Ecto neural progenitor cell (in vitro differentiated cells): ENCODE measurements around the gene TMEM114.
A peak's percentile ranks its signal among the peaks of the same experiment; 100 is the strongest.
"Not testable (repeated sequence)": the region's sequence is repeated elsewhere in the genome, so short reads cannot be mapped to it uniquely, and the experiment has no call there.

Source experiments
- DNase-seq: peaks from one replicate; pipeline ENCODE4 v3.0.0-alpha.2; 2018; ENCODE audit warnings: low spot score

Gene TMEM114

DNA sequence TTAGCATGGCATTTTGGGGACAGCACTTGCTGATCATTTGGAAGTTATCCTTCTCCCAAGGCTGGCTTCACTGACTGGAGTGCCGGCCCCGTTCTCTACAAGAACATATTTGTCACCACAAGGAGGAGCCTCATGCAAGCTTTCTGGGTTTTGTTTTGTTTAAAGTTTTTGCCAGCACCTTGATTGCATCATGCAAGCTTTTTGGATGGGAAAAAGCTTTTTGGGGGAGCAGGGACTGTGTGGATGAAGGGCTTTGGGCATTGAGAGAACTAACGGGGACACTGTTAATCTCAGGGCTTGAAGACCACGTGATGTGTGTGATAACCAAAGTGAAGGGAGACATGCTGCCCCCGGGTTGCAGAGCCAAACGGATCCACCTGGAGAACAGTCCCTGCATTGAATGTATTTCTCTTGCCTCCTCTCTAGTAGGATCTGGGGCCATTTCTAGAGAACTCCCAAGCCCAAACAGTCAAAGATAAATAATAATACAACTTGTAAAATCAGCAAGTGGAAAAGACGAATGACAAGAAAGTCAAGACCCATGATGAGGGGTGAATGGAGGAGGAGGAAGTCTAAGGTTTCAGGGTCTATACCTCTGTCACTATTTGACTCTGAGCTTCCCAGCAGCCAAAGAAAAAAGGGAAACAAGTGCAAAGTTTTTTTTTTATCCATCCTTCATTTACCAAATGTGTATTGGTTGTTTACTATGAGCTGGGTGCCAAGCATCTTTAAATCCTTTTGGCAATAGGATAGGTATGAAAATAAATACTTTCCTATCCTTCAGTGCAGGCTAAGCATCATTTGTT is 17.2 kb downstream of the TMEM114 start:
- peak; percentile 62 for DNase-seq

DNA sequence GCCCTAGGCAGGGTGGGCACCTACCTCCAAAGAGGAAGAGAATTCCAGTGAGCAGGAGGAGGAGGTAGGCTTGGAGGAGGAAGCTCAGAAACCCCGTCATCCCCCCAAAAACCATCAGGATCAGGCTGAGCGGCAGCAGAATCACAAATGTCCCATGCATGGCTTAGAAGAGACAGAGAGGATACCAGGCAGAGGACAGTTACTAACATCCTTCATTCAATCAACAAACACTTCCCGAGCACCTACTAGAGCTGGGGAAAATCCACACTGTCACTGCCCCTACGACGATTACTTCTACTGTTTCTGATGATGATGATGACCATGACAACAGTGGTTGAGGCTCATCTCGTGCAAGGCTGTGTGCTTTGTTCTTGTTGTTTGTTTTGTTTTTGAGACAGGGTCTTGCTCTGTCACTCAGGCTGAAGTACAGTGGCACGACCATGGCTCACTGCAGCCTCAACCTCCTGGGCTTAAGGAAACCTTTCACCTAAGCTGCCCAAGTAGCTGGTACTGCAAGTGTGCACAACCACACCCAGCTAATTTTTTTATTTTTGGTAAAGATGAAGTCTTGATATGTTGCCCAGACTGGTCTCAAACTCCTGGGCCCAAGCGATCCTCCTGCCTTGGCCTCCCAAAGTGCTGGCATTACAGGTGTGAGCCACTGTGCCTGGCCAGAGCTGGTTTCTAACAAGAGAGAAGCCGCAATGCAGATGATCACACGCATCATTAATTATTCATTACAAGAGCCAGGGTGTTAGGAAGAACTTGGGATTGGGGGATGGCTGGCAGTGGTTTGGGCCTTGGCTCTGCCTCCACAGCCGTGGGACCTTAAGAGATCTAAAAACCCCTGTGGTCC is 18.0 kb downstream of the TMEM114 start:
- DNase-seq, result no peak

DNA sequence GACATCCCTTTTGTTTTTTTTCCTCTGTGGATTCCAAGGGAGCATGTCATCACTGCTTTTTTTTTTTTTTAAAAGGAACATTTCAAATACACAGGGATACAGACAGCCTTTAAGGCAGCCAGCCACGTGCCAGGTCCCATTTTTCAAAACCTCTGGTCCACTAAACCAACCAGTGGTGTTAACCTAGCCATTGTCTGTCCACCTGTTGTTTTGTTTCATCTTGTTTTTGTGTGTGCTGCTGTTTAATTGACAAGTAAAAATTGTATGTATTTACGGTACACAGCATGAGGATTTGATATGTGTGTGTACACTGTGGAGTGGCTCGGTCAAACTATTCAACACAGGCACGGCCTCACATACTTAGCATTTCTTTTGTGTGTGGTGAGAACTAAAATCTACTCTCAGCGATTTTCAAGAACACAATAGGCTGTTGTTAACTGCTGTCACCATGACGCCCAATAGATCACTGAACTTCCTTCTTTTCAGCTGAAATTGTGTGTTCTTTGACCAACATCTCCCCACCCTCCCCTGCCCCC is 19.2 kb downstream of the TMEM114 start:
- no peak for DNase-seq

DNA sequence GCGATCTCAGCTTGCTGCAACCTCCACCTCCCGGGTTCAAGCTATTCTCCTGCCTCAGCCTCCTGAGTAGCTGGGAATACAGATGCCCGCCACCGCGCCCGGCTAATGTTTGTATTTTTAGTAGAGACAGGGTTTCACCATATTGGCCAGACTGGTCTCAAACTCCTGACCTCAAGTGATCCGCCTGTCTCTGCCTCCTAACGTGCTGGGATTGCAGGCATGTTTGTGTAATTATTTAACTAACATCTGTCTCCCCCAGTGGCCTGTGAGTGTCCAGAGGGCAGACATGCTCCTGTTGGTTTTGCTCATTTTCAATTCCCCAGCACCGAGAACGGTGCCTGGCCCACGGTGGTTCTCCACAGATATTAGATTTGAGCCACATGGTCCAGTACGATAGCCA is 19.9 kb downstream of the TMEM114 start:
- not testable (repeated sequence) for DNase-seq

DNA sequence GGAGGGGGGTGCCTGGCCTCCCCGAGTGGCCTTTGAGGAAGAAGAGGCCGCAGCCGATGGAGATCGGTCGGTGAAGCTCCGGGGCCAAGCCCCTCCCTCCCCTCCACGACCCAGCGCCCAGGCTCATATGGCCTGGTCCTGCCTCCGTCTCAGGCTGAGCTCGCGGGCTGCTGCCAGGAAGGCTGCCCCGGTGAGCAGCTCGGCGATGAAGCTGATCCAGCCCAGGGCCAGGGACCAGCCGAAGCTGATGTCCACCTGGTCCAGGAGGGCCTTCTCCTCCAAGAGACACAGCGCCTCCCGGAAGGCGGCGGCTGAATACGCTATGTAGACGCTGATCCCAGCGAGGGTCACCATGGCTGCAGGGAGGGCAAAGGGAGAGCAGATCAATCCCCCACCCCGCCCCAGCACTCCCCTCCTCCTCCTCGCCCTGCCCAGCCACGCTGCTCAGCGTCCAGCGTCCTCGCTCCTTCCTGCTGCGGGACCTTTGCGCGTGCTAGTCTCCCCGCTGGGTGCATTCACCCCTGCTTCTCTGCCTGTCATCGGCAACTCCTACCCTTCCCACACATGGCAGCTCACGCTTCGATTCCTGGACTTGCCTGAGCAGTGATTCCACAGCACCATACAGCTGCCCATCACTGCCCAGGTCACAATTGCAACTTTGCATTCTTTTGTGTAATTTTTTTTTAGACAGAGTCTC is 20.5 kb downstream of the TMEM114 start:
- DNase-seq, result peak; percentile 54

DNA sequence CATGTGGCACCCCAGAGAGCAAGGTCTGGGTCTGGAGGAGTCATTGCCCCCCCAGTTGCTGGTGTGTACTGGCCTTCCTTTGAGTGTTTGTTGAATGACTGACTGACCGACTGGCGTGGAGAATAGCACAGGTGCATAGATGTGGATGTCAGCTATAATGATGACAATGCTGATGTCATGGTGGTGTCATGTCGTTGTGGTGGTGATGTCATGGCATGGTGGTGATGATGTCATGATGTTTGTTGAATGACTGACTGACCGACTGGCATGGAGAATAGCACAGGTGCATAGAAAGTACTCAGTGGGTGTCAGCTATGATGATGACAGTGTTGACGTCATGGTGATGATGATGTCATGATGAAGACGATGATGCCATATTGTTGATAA is 22.1 kb downstream of the TMEM114 start:
- no peak for DNase-seq

DNA sequence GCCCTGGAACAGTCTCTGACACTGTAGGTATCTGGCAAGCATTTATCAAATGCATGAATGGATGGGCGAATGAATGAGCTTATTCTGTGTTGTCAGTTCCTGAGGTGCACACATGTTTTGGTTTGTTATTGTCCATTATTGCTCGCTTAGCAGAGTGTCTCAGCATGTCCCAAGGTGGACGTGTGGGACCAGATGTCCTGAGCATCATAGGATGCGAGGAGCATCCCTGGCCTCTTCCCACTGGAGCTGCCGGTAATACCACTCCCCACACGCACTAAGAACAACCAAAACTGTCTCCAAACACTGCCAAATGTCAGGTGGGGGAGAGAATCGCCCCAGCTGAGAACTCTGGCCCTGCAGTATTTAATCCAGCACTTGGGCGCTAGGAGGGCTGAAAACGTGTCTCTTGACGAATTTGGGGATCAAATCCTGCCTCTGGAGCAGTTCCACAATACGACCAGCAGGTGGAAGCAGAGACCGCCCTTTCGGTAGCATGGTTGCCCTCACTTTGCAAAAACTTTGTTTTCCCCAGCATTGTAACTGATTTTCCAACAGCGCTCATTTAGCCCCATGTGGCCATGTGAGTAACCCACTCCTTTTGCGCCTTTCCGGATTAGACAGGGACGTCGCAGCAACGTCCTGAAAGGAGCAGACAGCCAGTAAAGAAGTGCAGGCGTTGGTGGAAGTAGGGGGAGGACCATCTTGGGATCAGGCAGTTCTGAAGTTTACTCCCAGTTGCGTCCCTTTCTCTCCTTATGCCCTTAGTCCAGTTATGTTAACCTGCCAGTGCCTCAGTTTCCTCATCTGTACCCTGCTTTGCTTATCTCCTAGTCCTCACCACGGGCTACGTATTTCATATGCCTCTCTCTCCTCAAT is 22.7 kb downstream of the TMEM114 start:
- peak; percentile 88 for DNase-seq

DNA sequence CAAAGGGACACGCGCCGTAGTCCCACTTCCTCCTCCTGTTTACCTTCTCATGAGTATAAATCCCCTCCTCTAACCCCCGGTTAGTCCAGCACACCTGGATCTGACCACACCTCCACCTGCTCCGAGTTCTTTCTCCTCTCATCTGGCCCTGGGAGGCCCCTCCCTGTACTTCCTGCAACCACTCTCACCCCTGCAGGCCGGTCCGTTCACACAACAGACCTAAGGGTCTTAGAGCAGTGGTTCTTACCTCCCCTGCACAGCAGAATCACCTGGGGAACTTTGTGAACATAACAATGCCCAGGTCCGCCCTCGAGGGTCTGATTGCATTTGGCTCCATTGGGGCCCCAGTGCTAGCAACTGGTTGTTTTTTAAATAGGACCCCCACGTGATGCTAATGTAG is 24.8 kb downstream of the TMEM114 start:
- no peak for DNase-seq

DNA sequence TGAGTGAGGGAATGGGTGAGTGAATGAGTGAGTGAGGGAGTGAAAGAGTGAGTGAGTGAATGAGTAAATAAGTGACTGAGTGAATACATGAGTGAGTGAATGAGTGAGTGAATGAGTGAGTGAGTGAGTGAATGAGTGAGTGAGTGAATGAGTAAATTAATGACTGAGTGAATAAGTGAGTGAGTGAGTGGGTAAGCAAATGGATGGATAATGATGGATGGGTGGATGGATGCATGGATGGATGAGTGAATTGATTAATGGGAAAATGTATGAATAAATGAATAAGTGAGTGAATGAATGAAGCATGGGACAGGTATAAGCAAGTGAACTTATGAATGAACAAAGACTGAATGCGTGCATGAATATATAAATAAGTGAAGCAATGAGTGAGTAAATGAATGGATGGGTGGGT is 25.4 kb downstream of the TMEM114 start:
- no peak for DNase-seq

DNA sequence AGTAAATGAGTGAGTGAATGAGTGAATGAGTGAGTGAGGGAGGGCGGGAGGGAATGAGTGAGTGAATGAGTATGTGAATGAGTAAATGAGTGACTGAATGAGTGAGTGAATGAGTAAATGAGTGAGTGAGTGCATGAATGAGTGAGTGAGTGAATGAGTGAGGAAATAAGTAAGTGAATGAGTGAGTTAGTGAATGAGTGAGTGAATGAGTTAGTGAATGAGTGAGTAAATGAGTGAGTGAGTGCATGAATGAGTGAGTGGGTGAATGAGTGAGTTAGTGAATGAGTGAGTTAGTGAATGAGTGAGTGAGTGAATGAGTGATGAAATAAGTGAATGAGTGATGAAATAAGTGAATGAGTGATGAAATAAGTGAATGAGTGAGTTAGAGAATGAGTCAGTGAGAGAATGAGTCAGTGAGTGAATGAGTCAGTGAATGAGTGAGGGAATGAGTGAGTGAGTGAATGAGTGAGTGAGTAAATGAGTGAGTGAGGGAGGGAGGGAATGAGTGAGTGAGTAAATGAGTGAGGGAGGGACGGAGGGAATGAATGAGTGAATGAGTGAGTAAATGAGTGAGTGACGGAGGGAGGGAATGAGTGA is 26.3 kb downstream of the TMEM114 start:
- not testable (repeated sequence) for DNase-seq

DNA sequence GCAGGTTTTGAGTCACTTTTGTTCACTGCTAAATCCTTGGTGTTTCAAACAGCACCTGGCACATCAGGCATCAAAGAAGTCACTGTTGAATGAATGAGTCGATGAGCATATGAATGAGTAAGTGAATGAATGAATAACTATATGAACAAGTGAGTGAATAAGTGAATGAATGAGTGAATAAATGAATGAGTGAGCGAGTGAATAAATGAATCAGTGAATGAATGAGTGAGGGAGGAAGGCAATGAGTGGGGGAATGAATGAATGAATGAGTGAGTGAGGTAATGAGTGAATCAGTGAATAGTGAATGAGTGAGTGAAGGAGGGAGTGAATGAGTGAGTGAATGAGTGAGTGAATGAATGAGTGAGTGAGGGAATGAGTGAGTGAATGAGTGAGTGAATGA is 28.8 kb downstream of the TMEM114 start:
- no peak for DNase-seq

DNA sequence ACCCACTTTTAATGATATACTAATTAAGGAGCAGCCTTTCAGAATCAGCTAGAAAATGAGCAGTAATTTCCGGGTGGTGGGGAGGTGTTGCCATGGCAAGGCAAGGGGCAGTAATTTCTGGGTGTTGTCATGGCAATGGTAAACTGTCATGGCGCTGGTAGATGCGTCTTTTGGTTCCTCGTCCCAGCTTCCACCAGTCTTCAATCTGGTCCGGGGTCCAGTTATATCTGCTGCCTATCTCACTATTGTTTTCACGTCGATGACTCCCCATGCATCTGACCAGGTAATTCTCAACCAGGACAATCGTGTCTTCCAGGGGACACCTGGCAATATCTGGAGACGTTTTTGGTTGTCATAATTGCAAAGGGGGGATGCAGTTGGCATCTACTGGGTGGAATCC is 34.9 kb downstream of the TMEM114 start:
- DNase-seq, result no peak

DNA sequence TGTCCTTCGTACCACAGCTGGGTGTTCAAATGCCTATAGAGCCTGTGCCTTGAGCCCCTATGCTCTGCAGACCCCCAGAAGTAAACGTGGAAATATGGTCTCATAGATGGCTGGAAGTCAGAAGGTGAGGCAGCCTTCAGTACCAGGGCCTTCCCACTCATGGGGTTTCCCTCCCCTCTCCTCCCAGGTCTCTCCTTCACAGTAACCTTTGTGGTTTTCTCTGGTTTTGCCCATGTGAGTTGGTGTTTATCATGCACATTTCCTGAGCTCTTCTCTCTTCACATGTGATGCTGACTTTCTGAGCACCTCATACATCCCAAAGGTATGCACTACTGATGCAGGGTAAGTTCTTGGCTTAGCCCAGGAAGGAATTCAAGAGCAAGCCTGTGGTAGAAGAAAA is 35.4 kb downstream of the TMEM114 start:
- no peak for DNase-seq

DNA sequence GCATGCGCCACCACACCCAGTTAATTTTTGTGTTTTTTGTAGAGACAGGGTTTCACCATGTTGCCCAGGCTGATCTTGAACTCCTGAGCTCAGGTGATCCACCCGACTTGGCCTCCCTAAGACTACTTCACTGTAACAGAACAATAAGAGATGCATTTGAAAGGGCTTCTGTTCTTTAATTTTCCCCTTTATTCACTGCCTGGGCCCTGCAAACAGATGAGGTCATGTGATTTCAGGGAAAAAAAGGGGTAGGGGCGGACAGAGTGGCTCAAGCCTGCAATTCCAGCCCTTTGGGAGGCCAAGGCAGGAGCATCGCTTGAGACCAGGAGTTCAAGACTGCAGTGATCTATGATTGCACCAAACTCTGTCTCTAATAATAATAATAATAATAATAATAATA is 36.3 kb downstream of the TMEM114 start:
- no peak for DNase-seq

DNA sequence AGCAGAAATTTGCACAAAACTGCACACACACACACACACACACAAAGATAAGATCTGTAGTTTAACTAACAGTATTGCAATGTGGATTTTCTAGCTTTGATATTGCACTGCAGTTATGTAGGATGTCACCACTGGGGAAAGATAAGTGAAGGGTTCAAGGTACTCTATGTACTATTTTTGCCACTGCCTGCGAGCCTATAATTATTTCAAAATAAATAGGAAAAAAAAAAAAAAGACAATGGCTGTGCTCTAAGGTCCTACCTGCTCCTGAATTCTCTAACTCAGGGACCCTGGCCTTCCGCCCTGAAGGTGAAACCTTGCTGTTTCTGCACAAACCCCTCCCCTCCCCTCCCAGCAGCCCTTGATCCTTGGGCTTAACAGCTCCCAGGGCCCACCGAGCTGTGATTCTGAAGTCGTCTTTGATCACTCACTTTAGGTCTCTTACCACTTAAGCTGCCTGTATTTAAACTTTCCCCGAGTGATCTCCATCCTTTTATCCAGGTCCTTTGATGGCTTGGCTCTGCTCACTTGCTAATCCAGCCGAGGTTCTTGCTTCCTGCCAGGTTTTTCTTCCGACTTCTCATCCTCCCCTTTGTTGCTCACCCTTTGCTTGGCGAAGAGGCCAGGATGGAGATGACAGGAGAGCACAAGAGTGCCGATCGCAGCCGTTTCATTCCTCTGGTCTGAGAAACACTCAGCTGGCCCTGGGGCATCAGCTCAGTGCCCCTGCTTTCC is 37.7 kb downstream of the TMEM114 start:
- no peak for DNase-seq

DNA sequence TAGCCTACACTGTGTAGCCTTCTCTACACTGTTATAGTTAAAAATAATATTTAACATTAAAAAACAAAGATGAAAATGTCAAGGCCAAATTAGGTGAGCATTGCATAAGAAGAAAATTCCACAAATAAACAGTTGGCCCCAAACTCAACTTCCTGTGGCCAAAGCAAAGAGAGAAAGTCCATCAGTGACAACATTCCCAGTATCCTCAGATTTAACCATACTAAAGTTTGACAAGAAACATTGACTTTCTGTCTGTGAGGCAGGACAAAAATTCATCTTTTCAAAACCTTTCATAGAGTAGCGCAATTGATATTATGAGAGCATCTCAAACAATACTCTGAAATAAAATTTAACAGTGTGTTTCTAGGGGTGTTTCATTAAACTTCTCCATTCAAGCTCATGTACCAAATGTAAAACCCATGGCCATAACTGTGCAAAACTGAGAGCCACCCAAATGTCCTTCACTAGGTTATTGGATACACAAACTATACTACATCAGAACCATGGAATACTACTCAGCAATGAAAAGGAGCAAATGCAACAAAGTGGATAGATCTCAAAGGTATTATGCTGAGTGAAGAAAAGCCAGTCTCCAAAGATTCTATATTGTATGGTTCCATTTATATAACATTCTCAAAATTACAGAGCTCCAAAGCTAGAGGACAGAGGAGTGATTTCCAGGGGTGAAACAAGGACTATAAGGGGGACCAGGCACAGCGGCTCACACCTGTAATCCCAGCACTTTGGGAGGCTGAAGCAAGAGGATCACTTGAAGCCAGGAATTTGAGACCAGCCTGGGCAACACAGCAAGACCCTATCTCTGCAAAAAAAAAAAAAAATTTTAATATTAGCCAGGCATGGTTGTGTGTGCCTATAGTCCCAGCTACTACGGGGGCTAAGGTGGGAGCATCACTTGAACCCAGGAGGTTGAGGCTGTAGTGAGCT is 38.7 kb downstream of the TMEM114 start:
- no peak for DNase-seq

DNA sequence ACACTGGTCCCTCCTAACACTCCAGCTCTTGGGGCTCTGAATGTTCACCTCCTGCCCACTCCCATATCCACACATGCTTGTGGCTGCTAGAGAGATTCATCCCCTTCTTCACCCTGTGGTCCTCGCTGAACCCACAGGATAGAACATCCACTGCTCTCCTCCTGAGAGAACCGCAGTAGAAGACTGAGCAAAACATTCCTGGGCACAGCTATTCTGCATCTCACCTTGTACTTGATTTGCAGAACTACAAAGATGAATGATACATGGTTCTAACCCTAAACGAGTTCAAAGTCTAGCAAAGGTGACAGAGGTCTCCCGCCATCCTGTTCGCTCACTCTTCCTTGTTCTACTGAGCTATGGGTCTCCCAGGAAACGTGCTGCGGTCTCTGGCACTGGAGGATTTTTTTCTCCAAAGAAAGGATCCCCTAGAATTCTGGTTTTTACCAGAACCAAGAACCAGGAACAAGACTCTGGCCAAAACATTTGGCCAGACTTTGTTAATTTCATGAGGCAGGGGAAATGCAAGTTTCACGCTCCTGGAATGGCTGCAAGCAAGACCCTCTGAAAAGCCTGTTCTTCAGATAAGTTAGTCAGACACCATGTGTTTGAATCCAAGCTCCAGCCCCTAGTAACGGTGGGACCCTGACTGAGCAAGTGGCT is 39.5 kb downstream of the TMEM114 start:
- DNase-seq, result no peak

DNA sequence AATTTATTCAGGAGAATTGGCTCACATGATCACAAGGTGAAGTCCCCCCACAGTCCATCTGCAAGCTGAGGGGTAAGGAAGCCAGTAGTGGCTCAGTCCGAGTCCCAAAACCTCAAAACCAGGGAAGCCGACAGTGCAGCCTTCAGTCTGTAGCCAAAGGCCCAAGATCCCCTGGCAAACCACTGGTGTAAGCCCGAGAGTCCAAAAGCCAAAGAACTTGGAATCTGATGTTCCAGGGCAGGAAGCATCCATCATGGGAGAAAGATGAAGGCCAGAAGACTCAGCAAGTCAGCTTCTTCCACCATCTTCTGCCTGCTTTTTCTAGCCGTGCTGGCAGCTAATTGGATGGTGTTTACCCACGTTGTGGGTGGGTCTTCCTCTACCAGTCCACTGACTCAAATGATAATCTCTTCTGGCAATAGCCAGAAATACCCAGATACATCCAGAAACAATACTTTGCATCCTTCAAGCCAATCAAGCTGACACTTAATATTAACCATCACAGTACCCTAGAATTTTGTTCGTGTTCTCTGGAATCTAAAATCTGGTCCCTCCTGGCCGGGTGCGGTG is 40.4 kb downstream of the TMEM114 start:
- DNase-seq, result no peak
